ENCODE measurements around the gene SLC51A.

The SLC51A gene

DNA sequence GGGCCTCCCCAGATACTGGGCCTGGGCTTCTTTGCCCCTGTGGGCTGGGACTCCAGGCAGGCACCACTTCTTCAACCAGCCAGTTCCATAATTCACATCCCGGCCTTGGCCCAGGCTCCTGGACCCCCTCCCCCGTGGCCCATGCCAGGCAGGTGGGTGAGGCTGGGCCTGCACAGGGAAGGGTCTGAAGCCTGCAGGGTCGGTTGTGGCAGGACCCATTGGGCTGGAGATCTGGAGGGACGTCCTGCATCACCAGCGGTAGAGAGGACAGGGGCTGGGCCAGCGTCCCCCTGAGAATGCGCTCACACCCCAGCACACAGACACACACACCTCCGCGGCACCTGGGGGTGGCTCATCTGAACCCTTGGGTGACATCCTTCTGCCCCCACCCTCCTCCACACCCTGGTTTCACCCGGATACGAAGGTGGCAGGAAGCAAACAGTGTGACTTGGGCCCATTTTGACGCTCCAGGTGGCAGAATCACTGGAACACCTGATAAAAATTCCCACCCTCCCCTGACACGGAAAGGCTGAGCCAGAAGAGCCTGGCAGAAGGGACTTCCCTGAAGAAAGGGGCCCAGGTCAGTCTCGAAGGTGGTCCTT is 20.6 kb upstream of the SLC51A start:
- Histone ChIP-seq H2BK15ac (ENCODE audit: low read length) (peak overlapping the region; percentile 75), H3K14ac (ENCODE audit: low read length) (peak overlapping the region; percentile 38), H3K9me3 (replicated peaks in 1 of 2; ENCODE audit: control insufficient read depth in 2 of 2, insufficient read depth in 1 of 2, low read depth in 1 of 2, low read length in 2 of 2) (no peaks in the 10 kb centered on the region), H3K36me3 (replicated peaks in 1 of 2; ENCODE audit: control insufficient read depth in 2 of 2, insufficient read depth in 2 of 2, low read length in 2 of 2) (no peaks in the 10 kb centered on the region), H2AFZ (ENCODE audit: low read length) (no peak overlapping the region), H3K27me3 (ENCODE audit: control insufficient read depth in 3 of 3, insufficient read depth in 3 of 3, low read depth in 1 of 3, low read length in 3 of 3) (peaks cover 0 to 19% (median 0%) of the 10 kb centered on the region in 3 experiments), H3K4me3 (ENCODE audit: low read length in 2 of 2) (no peak overlapping the region), H3K27ac (replicated peaks; ENCODE audit: low read length) (no peak overlapping the region), H3K4me2 (ENCODE audit: insufficient read depth, low read length, poor library complexity, severe bottlenecking) (no peak overlapping the region), H2BK120ac (ENCODE audit: low read depth, low read length) (peak overlapping the region; percentile 72), H2BK12ac (ENCODE audit: low read length) (peak overlapping the region; percentile 73), H3K4ac (ENCODE audit: low read length) (no peak overlapping the region), H2AK5ac (ENCODE audit: low read depth, low read length) (peak overlapping the region; percentile 92), H3K4me1 (ENCODE audit: control insufficient read depth in 2 of 2, insufficient read depth in 1 of 2, low read depth in 1 of 2, low read length in 2 of 2) (peaks cover 4 to 9% of the 10 kb centered on the region in 2 donors), H3K79me1 (ENCODE audit: low read depth, low read length) (peaks cover 4% of the 10 kb centered on the region), H3K18ac (ENCODE audit: low read length) (peak overlapping the region; percentile 48), H4K91ac (ENCODE audit: low read depth, low read length, poor library complexity) (peak overlapping the region; percentile 30), H3K23ac (ENCODE audit: low read depth, low read length, poor library complexity) (peak overlapping the region; percentile 80), H3K9ac (ENCODE audit: low read depth, low read length, poor library complexity) (peak overlapping the region; percentile 70), H2BK5ac (ENCODE audit: low read length) (no peak overlapping the region), H4K8ac (ENCODE audit: low read depth, low read length) (no peak overlapping the region)
- WGBS, 2 donors (ENCODE audit: extremely low coverage in 2 of 2, insufficient read length in 2 of 2, insufficient replicate concordance in 1 of 2): no CpG with 5 or more reads among the region's 14 CpGs
- DNase-seq (ENCODE audit: low spot score): no peak

DNA sequence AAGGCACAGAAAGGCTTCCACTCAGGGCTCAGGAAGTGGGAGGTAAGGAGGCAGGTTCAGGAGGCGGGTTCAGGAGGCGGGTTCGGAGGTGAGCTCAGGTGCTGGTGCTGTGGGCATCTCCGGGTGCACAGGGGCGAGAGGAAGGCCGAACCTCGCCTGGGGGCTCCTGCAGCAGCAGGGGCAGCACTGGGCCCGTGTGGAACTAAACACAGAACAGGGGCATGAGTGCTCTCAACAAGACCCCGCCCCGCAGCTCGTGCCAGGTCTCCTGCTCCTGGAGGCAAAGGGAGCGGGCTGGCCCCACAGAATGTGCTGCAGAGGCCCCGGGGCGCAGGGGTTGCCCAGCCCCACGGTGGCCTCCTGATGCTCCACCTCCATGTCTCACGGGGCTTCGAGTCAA is 18.8 kb upstream of the SLC51A start:
- no peak overlapping the region for H2BK120ac ChIP-seq (ENCODE audit: low read depth, low read length)
- H3K27me3 ChIP-seq (ENCODE audit: control insufficient read depth in 3 of 3, insufficient read depth in 3 of 3, low read depth in 1 of 3, low read length in 3 of 3): peaks cover 0 to 19% (median 0%) of the 10 kb centered on the region in 3 experiments
- no peak overlapping the region for H2AFZ ChIP-seq (ENCODE audit: low read length)
- no peak overlapping the region for H2BK5ac ChIP-seq (ENCODE audit: low read length)
- no peak overlapping the region for H3K14ac ChIP-seq (ENCODE audit: low read length)
- no peak overlapping the region for H4K91ac ChIP-seq (ENCODE audit: low read depth, low read length, poor library complexity)
- no peak overlapping the region for H3K4ac ChIP-seq (ENCODE audit: low read length)
- DNase-seq (ENCODE audit: low spot score): no peak
- H3K4me1 ChIP-seq (ENCODE audit: control insufficient read depth in 2 of 2, insufficient read depth in 1 of 2, low read depth in 1 of 2, low read length in 2 of 2): peaks cover 4 to 6% of the 10 kb centered on the region in 2 donors
- H2BK12ac ChIP-seq (ENCODE audit: low read length): peak overlapping the region; percentile 4
- H4K8ac ChIP-seq (ENCODE audit: low read depth, low read length): no peak overlapping the region
- H3K4me2 ChIP-seq (ENCODE audit: insufficient read depth, low read length, poor library complexity, severe bottlenecking): no peak overlapping the region
- no peak overlapping the region for H3K23ac ChIP-seq (ENCODE audit: low read depth, low read length, poor library complexity)
- no peaks in the 10 kb centered on the region for H3K36me3 ChIP-seq (replicated peaks in 1 of 2; ENCODE audit: control insufficient read depth in 2 of 2, insufficient read depth in 2 of 2, low read length in 2 of 2)
- no peaks in the 10 kb centered on the region for H3K9me3 ChIP-seq (replicated peaks in 1 of 2; ENCODE audit: control insufficient read depth in 2 of 2, insufficient read depth in 1 of 2, low read depth in 1 of 2, low read length in 2 of 2)
- peak overlapping the region; percentile 21 for H3K9ac ChIP-seq (ENCODE audit: low read depth, low read length, poor library complexity)
- H2BK15ac ChIP-seq (ENCODE audit: low read length): peak overlapping the region; percentile 58
- peak overlapping the region; percentile 84 for H2AK5ac ChIP-seq (ENCODE audit: low read depth, low read length)
- H3K27ac ChIP-seq (replicated peaks; ENCODE audit: low read length): no peak overlapping the region
- WGBS, 2 donors (ENCODE audit: extremely low coverage in 2 of 2, insufficient read length in 2 of 2, insufficient replicate concordance in 1 of 2): no CpG with 5 or more reads among the region's 17 CpGs
- H3K79me1 ChIP-seq (ENCODE audit: low read depth, low read length): peaks cover 4% of the 10 kb centered on the region
- no peak overlapping the region for H3K18ac ChIP-seq (ENCODE audit: low read length)
- H3K4me3 ChIP-seq (ENCODE audit: low read length in 2 of 2): no peak overlapping the region

DNA sequence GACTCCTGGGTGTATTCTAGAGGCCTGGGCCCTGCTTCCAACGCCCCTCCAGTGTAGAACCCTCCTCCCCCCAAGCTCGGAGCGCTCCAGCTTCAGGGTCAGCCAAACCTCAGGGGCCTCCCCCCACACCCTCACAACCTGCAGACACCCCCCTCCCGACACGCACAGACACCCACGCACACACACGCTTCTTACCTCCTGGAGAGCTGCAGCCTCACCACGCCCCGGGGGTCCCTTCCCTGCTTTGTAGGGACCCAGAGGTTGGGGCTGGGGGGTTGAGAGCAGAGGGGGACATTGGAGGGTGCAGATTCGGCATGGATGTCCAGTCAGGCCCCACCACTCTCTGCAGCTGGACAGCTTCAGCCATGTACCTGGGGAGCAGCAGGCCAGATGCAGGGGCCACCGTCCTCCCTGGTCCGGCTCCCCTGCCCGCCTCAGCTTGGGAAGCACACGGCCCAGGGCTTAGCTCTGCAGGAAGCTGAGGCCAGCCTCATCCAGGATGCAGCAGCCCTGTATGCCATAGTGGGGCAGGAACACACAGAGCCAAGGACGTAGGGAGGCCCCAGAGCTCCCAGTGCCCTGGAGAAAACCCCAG is 18.2 kb upstream of the SLC51A start:
- Histone ChIP-seq H2BK15ac (ENCODE audit: low read length) (peak overlapping the region; percentile 58), H3K9ac (ENCODE audit: low read depth, low read length, poor library complexity) (no peak overlapping the region), H3K4ac (ENCODE audit: low read length) (no peak overlapping the region), H3K23ac (ENCODE audit: low read depth, low read length, poor library complexity) (peak overlapping the region; percentile 31), H3K14ac (ENCODE audit: low read length) (peak overlapping the region; percentile 82), H2BK5ac (ENCODE audit: low read length) (no peak overlapping the region), H3K4me2 (ENCODE audit: insufficient read depth, low read length, poor library complexity, severe bottlenecking) (no peak overlapping the region), H2AFZ (ENCODE audit: low read length) (no peak overlapping the region), H3K36me3 (replicated peaks in 1 of 2; ENCODE audit: control insufficient read depth in 2 of 2, insufficient read depth in 2 of 2, low read length in 2 of 2) (no peaks in the 10 kb centered on the region), H2BK12ac (ENCODE audit: low read length) (peak overlapping the region; percentile 73), H3K79me1 (ENCODE audit: low read depth, low read length) (peaks cover 4% of the 10 kb centered on the region), H4K91ac (ENCODE audit: low read depth, low read length, poor library complexity) (no peak overlapping the region), H3K4me3 (ENCODE audit: low read length in 2 of 2) (no peak overlapping the region), H3K4me1 (ENCODE audit: control insufficient read depth in 2 of 2, insufficient read depth in 1 of 2, low read depth in 1 of 2, low read length in 2 of 2) (peaks cover 0 to 6% of the 10 kb centered on the region in 2 donors), H3K27me3 (ENCODE audit: control insufficient read depth in 3 of 3, insufficient read depth in 3 of 3, low read depth in 1 of 3, low read length in 3 of 3) (peaks cover 0 to 19% (median 0%) of the 10 kb centered on the region in 3 experiments), H4K8ac (ENCODE audit: low read depth, low read length) (peak overlapping the region; percentile 17), H3K27ac (replicated peaks; ENCODE audit: low read length) (no peak overlapping the region), H2BK120ac (ENCODE audit: low read depth, low read length) (no peak overlapping the region), H3K18ac (ENCODE audit: low read length) (no peak overlapping the region), H2AK5ac (ENCODE audit: low read depth, low read length) (peak overlapping the region; percentile 57), H3K9me3 (replicated peaks in 1 of 2; ENCODE audit: control insufficient read depth in 2 of 2, insufficient read depth in 1 of 2, low read depth in 1 of 2, low read length in 2 of 2) (no peaks in the 10 kb centered on the region)
- no peak for DNase-seq (ENCODE audit: low spot score)
- no CpG with 5 or more reads among the region's 15 CpGs for WGBS, 2 donors (ENCODE audit: extremely low coverage in 2 of 2, insufficient read length in 2 of 2, insufficient replicate concordance in 1 of 2)
